Activated naive CD4-positive, alpha-beta T cell treated with anti-CD3 and anti-CD28 coated beads, Interleukin-2, amount 10 ng/mL, durations not matched to agents 7 days and 5 days (primary cell): ENCODE data around the gene ARHGAP30.

Experiments used
- CTCF ChIA-PET: fragments of 350-600 bp; sonication (Branson Sonifier 250); formaldehyde crosslinking; loops from one replicate; lab custom pipeline; 2021; ENCODE audit warnings: antibody characterized with exemption; lab: Charles Lee
- DNase-seq: peaks from one replicate; pipeline ENCODE4 v3.0.0-alpha.2; 2020
- H3K27ac Mint-ChIP-seq: one replicate; pipeline ENCODE4 v1.8.0; 2021; ENCODE audit warnings: mild to moderate bottlenecking, moderate library complexity, mixed read lengths
- H3K27me3 Mint-ChIP-seq: one replicate; pipeline ENCODE4 v1.8.0; 2021; ENCODE audit warnings: mild to moderate bottlenecking, mixed read lengths
- H3K36me3 Mint-ChIP-seq: one replicate; pipeline ENCODE4 v1.8.0; 2021; ENCODE audit warnings: mixed read lengths
- H3K4me1 Mint-ChIP-seq: one replicate; pipeline ENCODE4 v1.8.0; 2021; ENCODE audit warnings: mixed read lengths
- H3K4me3 Mint-ChIP-seq: one replicate; pipeline ENCODE4 v1.8.0; 2021; ENCODE audit warnings: mild to moderate bottlenecking, moderate library complexity, mixed read lengths
- H3K9me3 Mint-ChIP-seq: one replicate; pipeline ENCODE4 v1.8.0; 2021; ENCODE audit warnings: mixed read lengths

Gene ARHGAP30

GRCh38 chr1:160999376-160999775 lies 70.3 kb downstream of the ARHGAP30 start:
- peaks cover 12% of the 10 kb centered on the region for H3K36me3 Mint-ChIP-seq
- peaks cover 5% of the 10 kb centered on the region for H3K4me1 Mint-ChIP-seq
- no peaks in the 10 kb centered on the region for H3K9me3 Mint-ChIP-seq
- no peak for DNase-seq
- CTCF ChIA-PET, result interaction anchor here (0.7 to 2.7 kb wide), 6 partner anchors 8 to 98 kb away, joined by 3 to 37 read pairs (median 6); partner anchors contain the start of genes TSTD1 and USF1
- no peak overlapping the region for H3K4me3 Mint-ChIP-seq
- H3K27ac Mint-ChIP-seq, result no peak overlapping the region
- no peaks in the 10 kb centered on the region for H3K27me3 Mint-ChIP-seq

GRCh38 chr1:160997323-160998038 lies 72.2 kb downstream of the ARHGAP30 start:
- no peaks in the 10 kb centered on the region for H3K9me3 Mint-ChIP-seq
- no peak overlapping the region for H3K4me3 Mint-ChIP-seq
- peaks cover 12% of the 10 kb centered on the region for H3K36me3 Mint-ChIP-seq
- peaks cover 5% of the 10 kb centered on the region for H3K4me1 Mint-ChIP-seq
- peak; percentile 67 for DNase-seq
- no peaks in the 10 kb centered on the region for H3K27me3 Mint-ChIP-seq
- H3K27ac Mint-ChIP-seq, result peak overlapping the region; percentile 12
- CTCF ChIA-PET, result interaction anchor here (0.8 to 6.0 kb wide), 27 partner anchors 8 to 317 kb away, joined by 3 to 78 read pairs (median 4); partner anchors contain the start of genes ARHGAP30, DEDD, F11R and ITLN2
